Cortex of kidney (tissue), 1 donor: Measurements from ENCODE around the gene MMEL1.
"Not testable (repeated sequence)": the region's sequence is repeated elsewhere in the genome, so short reads cannot be mapped to it uniquely, and the experiment has no call there.

ENCODE experiments used
- DNase-seq: peaks from one replicate; lab custom pipeline; 2025; lab: John Stamatoyannopoulos, UW

Gene MMEL1

DNA sequence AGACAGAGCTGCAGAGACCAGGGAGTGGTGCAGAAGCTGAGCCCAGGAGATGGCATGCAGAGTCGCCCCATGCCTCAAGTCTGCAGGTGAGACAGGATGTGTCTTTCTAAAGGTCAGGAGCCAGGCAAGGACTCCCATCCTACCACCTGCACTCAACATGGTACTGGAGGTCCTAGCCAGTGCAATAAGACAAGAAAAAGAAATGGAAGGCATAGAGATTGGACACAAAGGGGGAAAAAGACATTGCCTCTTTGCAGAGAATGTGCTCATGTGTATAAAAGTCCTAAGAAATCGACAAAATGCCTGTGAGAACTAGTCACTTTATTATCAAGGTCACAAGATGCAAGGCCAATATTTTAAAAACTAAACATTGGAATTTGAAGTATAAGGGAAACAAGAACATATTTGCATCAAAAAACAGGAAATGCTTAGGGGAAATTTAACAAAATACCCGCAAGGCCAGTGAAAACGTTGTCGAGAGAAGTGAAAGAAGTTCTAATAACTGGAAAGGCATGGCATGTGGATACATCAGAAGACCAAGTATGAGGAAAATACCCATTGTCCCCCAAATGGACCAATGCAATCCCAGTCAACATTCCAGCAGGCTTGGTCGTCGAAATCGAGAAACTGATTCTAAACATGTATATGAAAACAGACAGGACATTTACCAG lies 59.4 kb downstream of the MMEL1 start:
- no peak for DNase-seq

DNA sequence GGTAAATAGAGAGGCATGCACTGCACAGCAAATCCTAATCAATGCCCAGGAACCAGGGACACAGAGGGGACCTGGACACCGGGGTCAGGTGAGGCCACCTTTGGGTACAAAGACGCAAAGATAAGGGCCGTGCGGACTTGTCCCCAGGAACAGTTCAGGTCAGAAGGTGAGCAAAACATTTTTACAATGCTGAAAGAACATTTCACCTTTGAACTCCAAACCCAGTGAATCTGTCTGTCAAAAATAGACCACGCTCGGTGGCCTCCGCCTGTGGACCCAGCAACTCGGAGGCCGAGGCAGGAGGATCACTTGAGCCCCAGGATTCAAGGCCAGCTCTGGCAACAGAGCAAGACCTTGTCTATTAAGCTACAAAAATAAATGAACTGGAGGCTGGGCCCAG lies 61.5 kb downstream of the MMEL1 start:
- DNase-seq: no peak

DNA sequence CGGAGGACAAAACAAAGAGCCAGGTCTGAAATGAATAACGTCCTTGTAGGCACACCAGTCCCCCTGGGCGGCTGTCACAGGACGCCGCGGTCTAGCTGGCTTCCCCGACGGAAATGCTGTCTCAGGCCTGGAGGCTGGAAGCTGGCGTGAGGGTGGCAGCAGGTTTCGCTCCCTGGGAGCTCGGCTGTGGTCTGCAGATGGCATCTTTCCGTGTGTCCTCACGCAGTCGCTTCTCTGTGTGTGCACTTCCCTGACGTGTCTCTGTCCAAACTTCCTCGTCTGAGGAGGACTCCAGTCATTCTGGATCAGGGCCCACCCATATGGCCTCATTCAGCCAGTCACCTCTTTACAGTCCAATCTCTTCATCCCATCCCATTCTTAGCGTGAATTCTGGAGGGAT lies 62.5 kb downstream of the MMEL1 start:
- no peak for DNase-seq

DNA sequence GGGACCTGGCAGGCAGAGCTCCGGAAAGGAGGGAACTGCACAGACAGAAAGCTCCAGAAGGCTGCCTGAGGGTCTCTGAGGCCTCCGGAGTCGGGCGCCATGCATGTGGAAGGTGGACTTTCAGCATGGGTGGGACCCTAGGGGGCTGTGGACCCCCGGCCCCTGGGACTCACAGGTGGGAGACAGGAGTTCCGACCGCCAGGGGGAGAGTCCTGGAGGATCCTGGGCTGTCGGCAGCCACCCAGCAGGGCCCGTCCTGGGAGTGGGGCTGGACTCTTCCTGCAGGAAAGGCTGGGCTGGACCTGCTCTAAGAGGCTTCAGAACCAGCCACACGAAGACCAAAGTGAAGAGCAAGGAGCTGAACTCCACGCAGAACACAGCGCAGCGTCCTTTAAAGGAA lies 63.1 kb downstream of the MMEL1 start:
- DNase-seq: not testable (repeated sequence)

DNA sequence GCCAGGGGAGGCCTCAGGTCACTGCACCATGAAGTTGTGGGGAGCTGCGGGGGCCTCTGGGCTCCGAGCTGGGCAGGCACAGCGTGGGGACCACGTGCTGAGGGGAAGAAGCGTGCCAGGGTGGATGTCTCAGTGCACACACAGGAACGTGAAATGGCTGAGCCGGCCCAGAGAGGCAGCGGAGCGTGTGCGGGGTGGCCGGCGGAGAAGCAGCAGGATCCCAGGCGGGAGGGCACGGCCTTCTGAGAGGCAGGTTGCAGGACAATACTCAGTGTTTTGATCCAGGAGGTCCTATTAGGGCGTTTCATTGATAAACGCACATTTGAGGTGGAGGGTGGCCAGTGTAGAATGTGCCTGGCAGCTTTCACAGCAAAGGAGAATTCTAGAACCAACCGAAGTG lies 63.8 kb downstream of the MMEL1 start:
- DNase-seq: no peak

DNA sequence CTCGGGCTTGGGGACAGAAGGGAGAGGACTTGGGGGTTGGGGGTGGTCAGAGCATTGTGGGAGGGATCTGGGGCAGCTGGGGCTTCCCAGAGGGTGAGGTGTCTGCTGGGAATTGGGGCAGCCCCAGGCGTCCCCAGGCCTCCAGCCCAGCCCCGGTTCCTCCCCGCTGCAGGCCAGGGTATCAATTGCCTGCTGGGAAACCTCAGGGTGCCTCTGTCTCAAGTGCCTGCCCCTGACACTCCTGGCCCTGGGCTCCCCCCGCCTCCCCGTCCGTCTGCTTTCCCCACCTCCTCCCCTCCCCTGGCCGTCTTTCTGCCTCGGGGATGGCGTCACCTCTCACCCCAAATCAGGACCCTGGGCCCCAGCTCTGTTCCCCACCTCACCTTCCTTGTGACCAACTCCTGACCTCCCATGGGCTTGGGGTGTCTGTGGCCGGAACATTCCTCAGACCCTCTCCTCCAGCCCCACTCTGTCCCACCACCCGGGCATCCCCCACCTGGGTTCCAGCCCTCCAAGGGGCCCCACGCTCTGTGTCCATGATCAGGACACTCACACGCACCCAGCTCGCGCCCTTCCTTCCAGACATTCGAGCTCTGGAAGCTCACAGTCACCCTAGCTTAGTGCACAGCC lies 64.5 kb downstream of the MMEL1 start:
- not testable (repeated sequence) for DNase-seq

DNA sequence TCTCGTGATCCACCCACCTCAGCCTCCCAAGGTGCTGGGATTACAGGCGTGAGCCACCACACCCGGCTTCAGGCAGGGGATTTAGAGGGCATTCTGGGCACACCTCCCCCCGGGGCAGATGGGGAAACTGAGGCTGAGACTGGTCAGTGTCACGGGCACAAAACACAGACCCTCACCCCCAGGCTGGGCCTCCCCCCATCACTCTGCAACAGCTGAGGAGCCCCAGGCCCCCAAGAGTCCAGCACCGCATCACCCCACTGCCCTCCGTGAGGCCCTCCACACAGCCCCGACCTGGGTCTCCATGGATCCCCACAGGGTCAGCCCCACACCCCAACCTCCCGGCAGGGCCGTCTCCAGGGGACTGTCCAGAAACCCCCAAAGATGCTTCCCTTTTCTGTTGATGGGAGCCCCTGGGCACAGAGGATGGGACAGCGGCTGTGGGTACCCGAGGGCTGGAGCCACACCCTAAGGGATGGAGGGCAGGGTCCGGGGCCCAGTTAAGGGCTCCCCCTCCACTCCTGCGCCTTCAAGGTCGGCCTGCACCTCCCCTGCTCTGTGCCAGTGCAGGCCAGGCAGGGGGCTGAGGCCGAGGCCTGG lies 65.6 kb downstream of the MMEL1 start:
- no peak for DNase-seq

DNA sequence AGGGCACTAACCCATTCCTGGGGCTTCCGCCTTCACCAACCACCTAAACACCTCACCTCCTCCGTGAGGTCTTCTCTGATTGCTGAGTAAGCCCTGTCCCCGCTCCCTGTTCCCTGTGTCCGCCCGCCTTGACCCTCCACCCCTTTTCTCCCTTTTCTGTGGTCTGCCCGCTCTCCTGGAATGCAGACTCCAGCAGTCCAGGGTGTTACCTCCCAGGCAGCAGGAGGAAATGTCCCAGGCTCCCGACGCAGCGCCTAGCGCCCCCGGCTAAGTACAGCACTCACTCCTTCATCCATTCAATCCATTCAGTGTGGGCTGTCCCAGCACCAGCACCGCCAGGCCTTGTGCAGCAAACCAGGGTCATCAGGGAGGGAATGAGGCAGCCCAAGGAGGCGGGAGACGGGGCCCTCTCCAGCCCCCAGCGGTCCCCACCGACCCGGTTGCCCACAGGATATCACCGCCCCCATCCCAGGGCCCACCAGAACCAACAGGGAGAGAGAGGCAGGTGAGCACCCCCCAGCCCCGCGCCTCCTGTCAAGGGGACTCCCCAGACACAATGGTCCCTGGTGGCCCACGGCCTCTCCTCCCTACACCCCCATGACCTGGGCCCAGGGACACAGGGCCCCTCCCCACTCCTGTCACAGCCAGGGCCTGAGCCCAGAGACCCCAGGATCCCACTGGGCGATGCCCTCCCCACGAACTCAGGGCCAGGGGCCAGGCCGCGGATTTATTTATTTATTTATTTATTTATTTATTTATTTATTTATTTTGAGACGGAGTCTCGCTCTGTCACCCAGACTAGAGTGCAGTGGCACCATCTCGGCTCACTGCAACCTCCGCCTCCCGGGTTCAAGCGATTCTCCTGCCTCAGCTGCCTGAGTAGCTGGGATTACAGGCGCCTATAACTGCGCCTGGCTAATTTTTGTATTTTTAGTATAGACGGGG lies 66.4 kb downstream of the MMEL1 start:
- DNase-seq: no peak

DNA sequence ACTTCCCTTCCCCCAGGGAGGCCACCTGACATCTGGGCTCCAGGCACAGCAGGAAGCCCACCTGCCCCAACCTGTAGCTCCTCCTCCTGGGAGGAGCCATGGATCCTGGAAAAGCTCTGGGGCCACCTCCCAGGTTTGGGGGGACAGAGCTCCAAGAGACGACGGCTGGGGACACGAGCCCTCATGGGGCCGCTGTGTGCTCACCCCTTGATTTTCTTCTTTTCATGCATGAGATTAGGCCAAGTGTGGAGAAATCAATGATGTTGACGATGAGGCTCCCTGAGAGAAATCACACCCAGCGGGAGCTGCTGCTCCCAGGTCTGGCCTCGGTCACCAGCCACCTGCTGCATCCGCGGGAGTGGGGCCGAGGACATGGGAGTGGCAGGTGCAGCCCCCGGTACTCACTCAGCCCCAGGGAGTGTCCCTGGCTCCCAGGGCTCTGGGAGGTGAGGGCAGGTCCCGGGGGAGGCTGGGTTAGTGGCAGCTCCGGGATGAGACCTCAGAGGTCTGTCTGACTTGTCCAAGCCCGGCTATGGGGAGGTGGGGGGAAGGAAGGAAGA lies 67.9 kb downstream of the MMEL1 start:
- DNase-seq: no peak

DNA sequence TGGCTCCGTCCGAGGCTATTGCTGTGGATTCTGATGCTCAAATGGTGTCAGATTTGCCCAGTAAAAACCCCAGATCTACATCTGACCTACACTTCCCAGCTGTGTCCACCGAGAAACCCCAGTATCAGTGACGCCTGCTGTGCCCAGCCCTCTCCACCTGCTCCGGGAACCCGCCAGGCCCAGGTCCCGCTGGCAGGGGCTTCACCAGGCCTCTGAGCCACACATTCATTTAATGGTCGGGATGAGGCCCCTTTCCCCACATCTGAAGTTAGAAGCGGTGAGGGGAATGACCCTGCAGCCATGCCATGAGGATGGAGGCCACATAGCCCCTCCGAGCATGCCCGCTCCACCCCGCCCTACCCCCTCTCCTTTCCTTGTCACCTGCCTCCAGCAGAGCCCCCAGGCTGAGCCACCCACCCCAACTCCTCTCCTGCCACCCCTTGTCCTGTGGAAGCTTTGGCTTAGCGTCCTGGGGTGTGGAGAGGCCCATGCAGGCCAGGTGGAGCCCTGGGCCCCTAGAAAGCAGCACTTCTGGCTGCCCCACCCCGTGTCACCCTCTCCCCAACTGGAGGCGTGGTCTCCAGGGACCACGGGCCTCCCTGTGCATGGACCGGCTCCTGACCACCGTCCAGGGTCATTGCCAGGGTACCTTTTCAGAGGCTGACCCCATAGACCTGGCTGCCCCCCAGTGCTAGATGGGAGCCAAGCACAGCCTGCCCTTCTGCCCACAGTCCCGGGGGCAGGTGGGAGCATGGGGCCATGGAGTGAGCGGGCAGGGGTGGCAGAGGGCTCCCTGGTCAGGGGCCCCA lies 68.6 kb downstream of the MMEL1 start:
- DNase-seq: no peak

DNA sequence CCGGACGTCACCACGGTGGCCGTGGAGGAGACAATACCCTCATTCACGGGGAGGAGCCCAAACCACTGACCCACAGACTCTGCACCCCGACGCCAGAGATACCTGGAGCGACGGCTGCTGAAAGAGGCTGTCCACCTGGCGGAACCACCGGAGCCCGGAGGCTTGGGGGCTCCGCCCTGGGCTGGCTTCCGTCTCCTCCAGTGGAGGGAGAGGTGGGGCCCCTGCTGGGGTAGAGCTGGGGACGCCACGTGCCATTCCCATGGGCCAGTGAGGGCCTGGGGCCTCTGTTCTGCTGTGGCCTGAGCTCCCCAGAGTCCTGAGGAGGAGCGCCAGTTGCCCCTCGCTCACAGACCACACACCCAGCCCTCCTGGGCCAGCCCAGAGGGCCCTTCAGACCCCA lies 69.6 kb downstream of the MMEL1 start:
- DNase-seq: no peak

DNA sequence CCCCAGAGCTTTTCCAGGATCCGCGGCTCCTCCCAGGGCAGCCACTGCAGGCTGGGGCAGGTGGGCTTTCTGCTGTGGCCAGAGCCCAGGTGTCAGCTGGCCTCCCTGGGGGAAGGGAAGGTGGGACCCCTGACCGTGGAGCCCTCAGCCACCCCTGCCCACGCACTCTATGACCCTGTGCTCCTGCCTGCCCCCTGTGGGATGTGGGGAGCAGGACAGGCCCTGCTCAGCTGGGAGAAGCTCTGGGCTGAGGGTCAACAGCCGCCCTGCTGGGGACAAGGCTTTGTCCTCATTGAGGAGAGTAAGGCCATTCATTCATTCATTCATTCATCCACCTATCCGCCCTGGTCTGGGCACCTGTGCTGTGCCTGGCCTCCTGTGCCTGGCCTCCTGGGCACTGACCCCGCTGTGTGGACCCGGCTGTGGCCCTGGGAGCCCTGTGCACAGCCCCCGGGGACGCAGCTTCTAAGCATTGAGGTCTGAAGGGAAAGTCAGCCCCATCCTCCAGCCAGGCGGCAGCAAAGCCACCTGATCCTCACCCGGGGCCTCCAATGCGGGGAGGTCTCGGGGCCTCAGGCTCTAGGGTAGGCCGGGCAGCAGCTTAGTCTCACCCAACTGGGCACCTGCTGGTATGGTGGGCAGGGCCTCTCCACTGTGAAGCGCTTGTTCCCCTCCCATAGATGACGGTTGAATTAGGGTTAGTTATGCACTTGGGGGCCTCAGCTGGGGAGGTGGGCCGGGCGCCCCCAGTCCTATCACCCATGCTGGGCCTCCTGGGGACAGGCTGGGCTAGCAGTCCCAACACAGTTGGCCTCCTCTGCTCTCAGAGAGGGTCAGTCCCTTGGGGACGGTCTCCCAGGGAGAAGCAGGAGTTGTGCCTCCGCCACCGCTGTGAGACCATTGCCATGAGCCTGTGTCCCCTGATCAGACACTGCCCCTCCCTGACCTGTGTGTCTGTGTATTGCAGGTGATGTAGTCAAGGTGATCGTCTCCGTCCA lies 70.6 kb downstream of the MMEL1 start:
- no peak for DNase-seq

DNA sequence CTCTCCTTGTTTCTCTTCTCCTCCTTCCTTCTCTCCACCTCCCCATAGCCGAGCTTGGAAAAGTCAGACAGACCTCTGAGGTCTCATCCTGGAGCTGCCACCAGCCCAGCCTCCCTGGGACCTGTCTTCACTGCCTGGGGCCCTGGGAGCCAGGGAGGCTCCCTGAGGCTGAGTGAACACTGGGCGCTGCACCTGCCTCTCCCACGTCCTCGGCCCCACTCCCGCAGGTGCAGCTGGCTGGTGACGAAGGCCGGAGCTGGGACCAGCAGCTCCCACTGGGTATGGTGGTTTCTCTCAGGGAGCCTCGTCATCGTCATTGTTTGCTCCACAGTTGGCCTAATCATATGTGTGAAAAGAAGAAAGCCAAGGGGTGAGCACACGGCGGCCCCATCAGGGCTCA lies 71.4 kb downstream of the MMEL1 start:
- no peak for DNase-seq

DNA sequence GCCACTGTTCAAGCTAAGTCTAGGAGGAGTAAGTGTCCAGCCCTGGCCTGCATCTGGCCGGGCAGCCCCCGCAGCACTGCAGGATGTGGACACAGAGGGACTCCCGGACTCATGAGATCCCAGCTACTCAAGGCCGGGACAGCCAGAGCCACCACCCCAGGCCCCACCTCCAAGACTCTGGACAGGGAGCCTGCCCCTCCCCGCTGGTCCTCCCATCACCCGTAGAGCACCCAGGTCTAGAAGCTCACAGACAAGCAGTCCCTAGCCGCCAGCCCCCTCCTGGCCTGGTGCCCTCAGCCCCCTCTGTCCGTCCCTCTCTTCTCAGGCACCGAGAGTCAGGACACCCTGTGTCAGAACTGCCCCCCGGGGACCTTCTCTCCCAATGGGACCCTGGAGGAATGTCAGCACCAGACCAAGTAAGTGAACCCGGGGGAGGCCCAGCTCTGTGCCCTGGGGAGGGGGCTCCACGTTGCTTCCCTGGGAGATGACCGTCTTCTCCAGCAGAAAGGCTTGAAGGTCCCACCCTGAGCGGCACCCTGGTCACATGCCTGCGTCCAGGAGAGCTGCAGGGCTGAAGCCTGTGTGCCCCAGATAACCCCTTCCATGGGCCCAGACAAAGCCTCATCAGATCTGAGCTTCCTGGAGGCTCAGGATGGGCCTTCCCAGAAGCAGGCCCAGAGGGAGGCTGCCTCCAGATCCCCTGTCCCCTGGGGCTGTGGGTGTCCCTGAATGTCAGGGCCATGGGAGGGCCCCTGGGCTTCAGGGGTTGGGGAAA lies 72.3 kb downstream of the MMEL1 start:
- DNase-seq: no peak

DNA sequence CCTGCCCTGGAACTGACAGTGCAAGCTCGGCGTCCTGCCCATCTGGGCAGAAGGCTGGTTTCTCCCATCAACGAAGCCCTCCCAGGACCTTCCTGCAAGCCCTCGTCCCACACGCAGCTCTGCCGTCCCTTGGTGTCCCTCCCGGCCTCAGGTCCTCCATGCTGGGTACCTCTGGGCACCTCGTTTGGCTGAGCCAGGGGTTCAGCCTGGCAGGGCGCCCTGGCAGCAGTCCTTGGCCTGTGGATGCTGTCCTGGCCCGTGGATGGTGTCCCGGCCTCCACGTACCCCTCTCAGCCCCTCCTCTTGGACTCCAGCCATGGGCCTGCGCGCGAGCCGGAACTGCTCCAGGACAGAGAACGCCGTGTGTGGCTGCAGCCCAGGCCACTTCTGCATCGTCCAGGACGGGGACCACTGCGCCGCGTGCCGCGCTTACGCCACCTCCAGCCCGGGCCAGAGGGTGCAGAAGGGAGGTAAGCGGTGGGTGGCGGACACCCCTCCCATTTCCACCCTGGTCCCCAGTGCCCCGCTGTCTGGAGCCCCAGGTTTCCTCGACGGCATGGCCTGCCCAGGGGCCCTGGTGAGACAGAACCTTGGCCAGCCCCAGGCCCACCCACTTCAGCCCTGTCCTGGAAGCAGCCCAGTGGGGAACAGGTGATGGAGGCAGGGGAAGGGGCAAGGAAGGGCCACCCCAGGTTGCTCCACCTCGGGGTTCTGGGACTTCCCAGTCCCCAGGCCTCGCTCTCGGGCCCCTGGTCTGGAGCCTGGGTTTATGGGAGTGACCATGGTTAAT lies 73.1 kb downstream of the MMEL1 start:
- DNase-seq: no peak

DNA sequence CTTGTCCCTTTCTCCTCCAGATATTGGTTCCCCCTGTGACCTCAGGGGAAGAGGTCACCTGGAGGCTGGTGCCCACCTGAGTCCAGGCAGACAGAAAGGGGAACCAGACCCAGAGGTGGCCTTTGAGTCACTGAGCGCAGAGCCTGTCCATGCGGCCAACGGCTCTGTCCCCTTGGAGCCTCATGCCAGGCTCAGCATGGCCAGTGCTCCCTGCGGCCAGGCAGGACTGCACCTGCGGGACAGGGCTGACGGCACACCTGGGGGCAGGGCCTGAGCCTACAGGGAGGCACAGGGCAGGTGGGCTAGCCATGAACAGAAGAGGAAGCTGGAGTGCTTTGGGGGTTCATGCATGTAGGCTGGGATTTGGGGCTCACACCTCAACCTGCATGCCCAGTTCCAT lies 74.0 kb downstream of the MMEL1 start:
- DNase-seq: no peak

DNA sequence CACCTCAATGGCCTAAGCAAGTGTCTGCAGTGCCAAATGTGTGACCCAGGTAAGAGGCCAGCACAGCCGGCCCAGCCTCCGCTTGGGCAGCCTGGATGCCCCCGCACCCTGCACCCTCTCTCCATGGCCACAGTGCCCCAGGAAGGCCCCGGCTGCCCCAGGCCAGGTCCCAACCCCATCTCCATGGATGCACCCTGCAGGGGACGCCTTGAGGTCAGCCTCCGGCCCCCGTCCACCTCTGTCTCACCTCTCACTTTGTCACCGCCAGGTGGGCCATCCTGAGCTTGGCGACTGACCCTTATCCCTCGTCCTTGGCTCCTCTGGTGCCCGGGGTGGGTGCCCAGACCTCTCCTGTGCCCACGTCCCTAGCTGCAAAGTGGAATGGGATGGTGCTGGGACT lies 74.4 kb downstream of the MMEL1 start:
- no peak for DNase-seq
